C4-2B (cell line): ENCODE data around the gene CD44.

Experiments
- H3K27ac ChIP-seq: fragments of 450-650 bp; 2 replicates; pipeline ENCODE4 v1.5.1; 2017
- ZFX ChIP-seq: fragments of 450-650 bp; IDR thresholded peaks from 2 replicates; pipeline ENCODE4 v1.6.1; 2017
- TF ChIP-seq, protein P1 (sequence below): fragments of 450-650 bp; conservative IDR thresholded peaks from 2 replicates; pipeline ENCODE4 v1.5.1; 2017; ENCODE audit warnings: mild to moderate bottlenecking

Gene CD44

DNA sequence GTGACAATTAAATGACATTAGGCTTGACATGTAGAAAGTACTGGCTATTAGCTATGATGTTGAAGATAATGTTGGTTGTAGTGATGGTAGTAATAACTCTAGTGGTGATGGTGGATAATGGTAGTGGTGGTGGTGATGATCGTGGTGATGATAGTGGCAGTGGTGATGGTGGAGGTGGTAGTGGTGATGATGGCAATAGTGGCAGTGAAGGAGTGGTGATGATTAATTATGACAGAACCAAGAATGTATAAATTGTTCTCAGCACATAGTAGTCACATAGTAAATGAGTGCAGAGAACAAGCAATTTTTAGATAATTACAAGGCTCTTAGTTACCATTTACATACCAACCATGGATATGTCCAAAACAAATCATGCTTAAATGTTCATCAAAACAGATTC is 5.3 kb upstream of the CD44 start:
- H3K27ac ChIP-seq: no peak overlapping the region
- no peak for TF ChIP-seq ZFX
- TF ChIP-seq, protein P1, sequence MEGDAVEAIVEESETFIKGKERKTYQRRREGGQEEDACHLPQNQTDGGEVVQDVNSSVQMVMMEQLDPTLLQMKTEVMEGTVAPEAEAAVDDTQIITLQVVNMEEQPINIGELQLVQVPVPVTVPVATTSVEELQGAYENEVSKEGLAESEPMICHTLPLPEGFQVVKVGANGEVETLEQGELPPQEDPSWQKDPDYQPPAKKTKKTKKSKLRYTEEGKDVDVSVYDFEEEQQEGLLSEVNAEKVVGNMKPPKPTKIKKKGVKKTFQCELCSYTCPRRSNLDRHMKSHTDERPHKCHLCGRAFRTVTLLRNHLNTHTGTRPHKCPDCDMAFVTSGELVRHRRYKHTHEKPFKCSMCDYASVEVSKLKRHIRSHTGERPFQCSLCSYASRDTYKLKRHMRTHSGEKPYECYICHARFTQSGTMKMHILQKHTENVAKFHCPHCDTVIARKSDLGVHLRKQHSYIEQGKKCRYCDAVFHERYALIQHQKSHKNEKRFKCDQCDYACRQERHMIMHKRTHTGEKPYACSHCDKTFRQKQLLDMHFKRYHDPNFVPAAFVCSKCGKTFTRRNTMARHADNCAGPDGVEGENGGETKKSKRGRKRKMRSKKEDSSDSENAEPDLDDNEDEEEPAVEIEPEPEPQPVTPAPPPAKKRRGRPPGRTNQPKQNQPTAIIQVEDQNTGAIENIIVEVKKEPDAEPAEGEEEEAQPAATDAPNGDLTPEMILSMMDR: no peak

DNA sequence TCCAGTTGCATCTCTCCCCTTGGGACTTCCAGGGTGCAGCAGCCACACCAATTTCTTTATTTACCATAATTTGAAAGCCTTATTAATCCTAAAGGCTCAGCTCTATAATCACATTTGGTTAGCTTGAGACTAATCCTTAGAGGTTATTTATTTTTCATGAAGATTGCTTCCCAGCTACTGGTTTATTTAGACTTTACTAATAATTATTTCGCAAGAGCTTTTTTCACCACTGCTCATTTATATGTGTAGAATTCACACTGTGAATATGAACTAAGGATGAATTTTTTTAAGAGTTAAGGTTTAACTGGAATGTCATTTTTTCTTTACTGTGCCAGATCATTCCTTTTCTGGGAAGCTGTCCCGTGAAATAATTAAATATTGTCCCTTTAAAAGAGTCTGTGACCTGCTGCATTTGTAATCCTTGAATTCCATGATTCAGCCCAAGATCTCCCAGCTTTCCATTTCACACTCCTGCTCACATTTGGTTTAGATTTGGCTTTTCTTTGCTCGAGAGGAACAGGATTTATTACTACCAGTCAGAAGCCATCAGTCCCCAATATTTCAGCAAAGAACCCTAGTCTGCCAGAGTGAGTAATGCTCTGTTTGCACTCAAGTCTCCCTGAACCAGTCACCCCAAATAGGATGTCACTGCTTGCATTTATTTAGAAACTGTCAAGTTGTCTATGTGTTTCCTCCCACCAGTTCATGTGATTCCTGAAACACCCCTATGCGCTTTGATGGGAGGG is 4.4 kb upstream of the CD44 start:
- TF ChIP-seq, protein P1: no peak
- TF ChIP-seq ZFX: no peak
- H3K27ac ChIP-seq: no peak overlapping the region

DNA sequence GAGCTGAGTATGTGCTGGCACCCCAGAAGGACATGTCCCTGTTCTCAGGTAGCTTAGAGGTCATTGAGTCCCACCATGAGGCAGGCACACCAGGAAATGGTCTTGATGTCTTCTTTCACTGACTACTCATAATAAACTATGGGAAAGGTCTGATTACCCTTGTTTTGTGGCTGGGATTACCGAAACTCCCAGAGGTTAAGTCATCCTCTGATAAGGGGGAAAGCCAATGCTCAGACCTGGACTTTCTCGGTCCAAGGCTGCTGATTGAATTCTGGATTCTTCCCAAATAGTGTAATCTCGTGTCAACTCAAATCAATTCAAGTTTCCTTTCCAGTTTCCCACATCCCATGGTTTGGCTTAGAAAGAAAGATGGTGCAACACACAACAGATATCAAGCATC is 3.7 kb upstream of the CD44 start:
- TF ChIP-seq ZFX: no peak
- H3K27ac ChIP-seq: no peak overlapping the region

DNA sequence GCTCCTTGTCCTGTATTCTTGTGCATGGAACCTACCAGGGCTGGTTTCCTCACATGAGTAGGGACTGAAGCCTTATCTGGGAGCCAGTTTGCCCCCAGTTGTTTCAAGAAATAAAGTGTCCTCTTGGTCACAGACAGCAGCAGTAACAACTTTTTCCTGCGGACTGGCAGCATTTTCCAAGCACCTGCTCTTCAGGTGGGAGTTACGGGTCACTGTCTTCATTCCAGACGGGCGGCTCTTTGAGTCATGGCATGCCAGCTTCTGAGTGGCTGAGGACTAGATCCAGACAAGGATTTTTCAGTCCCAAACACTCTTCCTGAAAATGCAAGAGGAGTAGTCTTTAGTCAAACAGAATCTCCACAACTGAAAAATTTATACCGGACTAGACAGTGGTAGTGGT is 2.7 kb upstream of the CD44 start:
- no peak for TF ChIP-seq ZFX
- TF ChIP-seq, protein P1: no peak
- no peak overlapping the region for H3K27ac ChIP-seq

DNA sequence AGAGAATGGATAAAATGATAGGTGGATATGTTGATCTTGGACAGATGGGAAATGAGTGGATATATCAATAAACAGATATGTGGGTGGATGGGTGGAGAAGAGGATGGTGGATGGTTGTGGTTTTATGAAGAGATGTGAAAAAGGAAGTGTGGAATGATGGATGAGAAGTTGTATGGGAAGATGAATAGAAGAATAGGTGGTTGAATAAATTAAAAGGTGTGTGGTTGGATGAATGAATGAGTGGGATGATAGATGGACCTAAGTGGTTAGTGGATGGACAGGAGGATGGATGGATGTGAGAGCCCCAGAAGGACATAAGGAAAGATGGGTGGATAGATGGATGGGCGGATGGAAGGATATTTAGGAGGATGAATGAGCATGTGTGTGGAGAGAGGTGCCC is 913 bp upstream of the CD44 start:
- H3K27ac ChIP-seq: no peak overlapping the region
- TF ChIP-seq ZFX: no peak
- TF ChIP-seq, protein P1: no peak

DNA sequence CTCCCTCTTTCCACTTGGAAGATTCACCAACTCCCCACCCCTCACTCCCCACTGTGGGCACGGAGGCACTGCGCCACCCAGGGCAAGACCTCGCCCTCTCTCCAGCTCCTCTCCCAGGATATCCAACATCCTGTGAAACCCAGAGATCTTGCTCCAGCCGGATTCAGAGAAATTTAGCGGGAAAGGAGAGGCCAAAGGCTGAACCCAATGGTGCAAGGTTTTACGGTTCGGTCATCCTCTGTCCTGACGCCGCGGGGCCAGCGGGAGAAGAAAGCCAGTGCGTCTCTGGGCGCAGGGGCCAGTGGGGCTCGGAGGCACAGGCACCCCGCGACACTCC is 397 bp upstream of the CD44 start:
- TF ChIP-seq ZFX: no peak
- TF ChIP-seq, protein P1: no peak
- H3K27ac ChIP-seq: no peak overlapping the region

DNA sequence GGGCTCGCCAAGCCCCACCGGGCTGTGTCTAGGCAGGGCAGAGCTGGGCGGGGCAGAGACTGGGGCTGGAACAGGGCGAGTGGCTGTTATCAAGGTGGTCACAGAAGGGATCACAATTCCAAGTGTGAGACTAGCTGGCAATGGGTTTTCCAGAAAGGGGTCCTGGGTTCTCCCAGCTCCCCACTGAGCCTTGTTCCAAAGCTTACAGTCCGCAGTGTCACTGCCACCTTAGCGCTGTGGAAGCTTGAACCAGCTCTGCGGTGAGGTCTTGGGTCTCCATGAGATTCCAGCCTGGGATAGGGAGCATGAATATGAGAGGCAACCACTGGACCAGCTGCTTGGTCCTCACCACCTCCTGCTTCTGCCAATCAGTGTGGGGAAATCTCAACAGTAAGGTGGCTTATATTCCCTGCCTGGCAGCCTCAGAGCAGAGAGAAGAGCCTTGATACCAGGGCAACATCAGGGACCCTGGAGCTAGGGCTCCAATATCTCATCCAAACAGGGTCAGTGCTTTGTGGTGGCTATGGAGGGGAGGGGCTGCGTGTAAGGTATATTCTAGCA is 831 bp downstream of the CD44 start:
- no peak overlapping the region for H3K27ac ChIP-seq
- no peak for TF ChIP-seq ZFX
- TF ChIP-seq, protein P1: no peak

DNA sequence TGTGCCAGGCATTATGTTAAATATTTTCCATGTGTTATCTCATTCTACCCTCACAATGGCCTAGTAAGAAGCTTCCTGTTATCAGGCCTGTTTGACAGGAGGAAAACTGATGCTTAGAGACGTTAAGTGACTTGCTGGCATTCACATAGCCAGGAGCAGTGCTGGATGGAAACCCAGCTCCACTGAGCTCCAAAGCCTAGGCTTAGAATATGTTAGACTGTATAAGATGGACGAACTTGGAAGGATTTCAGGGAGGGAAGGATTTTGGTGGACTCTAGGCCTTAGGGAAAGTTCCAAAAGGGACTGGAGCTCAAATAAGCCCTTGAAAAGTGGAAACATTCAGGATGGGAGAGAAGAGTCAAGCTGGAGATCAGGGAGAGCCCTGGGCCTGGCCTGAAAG is 2.1 kb downstream of the CD44 start:
- no peak overlapping the region; the same call in 1 of the 2 replicates for H3K27ac ChIP-seq
- TF ChIP-seq, protein P1: no peak
- TF ChIP-seq ZFX: no peak
